Left renal pelvis (tissue), 4 donors: ENCODE results near the gene SPRR1A. TPM values are rescaled to one million over a fixed set of nuclear protein-coding genes. Genes with fewer than 3 reads are reported as not detected.

ENCODE experiments used
- DNase-seq, 4 donors: peaks; one replicate each; pipeline ENCODE4 v3.0.0-alpha.2; 2013; ENCODE audit warnings: low read depth in 4 of 4, low spot score in 3 of 4
- polyA plus RNA-seq, 4 donors: library from polyadenylated mRNA; unstranded; fragments of 120-200 nt; gene quantifications; one replicate each; pipeline ENCODE4 v1.2.1, GENCODE V29; 2013; ENCODE audit not compliant: insufficient read length in 4 of 4

Gene SPRR1A
- polyA plus RNA-seq, 4 donors: 0.73 TPM; not detected in 3

DNA sequence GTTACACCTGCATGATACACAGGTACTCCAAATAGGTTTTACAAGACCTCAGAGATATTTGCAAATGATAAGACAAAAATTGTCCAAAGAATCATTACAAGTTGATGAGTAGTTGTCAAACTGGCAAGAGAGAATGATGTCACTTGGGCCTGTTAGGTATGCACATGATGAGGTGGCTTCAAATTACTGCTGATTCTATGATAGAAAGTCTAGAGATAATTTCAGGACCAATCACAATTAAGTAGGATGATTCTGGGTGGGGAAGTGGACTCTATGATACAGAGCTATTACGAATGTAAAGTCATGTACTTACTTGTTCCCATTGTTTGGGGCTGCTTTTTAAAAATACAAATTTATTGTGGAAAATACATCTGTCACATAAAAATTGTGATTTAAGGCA, 41.9 kb downstream of the SPRR1A start:
- no peak for DNase-seq

DNA sequence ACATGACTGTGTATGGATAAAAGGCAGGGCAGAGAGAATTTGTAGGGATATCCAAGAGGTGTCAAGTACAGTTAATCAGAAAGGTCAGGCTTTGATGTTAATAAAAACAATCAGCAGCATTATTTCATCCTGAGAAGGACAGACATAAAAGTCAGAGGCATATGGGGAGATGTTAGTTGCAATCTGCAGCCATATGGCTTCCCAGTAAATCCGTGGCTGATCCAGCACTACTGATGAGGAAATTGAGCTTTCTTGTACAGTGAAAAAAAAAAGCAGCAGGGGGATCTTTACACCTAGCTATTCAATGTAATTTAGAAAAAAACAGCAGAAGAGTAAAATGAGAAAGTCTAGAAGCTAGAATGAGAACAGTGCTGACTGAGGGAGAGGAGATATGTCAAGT, 44.9 kb downstream of the SPRR1A start:
- no peak for DNase-seq

DNA sequence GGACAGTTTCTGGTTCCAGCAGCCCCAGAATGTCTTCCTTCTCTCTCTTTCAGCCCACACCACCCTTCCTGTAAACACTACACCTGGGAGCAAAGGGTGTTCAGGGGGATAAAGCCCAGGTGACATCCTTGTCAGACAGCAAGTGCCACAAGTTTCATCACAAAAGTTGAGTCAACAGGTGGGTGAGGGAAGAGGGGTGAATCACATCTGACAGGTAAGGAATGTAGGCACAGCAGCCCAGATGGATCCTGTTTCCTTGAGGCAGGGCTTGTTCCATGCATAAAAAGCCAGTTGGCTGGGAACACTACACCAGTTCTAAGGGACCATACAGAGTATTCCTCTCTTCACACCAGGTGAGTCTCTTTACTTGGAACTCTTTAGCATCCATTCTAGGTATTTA, 47.0 kb downstream of the SPRR1A start, which contains the start of gene SPRR1B:
Gene SPRR1B (plus strand): TSS at position 309 of the 400 bp plus-strand sequence. CDS start 1,143 bp downstream, outside the sequence.
- no peak for DNase-seq

DNA sequence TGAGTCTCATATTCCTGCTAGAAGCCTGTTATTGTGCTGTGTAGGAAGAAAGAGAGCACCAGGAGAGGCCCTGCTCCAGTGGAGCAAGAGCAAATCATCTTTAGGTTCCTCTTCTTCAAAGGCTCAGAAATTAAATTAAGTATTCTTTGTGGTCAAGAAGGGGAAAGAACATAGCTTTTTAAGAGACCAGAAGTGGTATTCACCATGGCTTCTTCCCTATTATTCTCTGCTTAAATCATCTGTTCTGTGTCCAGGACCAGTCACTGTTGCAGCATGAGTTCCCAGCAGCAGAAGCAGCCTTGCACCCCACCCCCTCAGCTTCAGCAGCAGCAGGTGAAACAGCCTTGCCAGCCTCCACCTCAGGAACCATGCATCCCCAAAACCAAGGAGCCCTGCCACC, 48.2 kb downstream of the SPRR1A start:
- no peak for DNase-seq

DNA sequence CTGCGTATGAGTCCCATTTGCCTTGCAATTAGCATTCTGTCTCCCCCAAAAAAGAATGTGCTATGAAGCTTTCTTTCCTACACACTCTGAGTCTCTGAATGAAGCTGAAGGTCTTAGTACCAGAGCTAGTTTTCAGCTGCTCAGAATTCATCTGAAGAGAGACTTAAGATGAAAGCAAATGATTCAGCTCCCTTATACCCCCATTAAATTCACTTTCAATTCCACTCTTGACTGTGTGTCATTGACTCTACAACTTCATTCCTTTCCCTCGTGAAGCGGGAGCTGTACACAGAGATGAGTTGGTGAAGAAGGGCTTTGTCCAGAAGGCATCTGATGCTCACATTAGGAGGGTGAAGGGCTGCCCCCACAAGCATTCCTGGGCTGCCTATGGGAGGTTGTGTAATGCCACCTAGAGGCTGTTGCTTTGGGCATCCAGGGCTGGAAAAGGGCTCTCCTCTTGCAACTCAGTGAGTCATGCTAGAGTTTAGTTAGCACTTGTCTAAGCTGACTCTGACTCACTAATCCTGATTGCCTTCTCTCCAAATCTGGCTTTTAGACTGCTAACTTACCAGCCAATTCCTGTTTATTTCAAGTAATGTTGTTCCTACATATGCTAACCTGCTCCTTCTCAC, 48.9 kb downstream of the SPRR1A start:
- peak in 2 of 4 donors; percentile 1 to 5 for DNase-seq

DNA sequence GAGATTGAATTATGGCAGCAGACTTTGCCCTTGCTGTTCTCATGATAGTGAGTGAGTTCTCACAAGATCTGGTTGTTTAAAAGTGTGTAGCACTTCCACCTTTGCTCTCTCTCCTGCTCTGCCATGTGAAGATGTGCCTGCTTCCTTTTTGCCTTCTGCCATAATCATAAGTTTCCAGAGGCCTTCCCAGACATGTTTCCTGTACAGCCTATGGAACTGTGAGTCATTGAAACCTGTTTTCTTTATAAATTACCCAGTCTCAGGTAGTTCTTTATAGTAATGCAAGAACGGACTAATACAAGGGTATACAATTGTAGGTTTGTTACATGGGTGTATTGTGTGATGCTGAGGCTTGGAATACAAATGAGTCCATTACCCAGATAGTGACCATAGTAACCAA, 51.3 kb downstream of the SPRR1A start:
- DNase-seq: no peak

Other genes starting within 250 kb of the SPRR1A start
- not detected for gene KPRP, start 226.1 kb upstream of the SPRR1A start, polyA plus RNA-seq
- not detected for gene LCE1F, start 208.9 kb upstream of the SPRR1A start, polyA plus RNA-seq
- gene LCE1E, start 197.8 kb upstream of the SPRR1A start, polyA plus RNA-seq: not detected
- not detected for gene LCE1D, start 187.4 kb upstream of the SPRR1A start, polyA plus RNA-seq
- not detected for gene LCE1C, start 177.4 kb upstream of the SPRR1A start, polyA plus RNA-seq
- not detected for gene LCE1B, start 172.1 kb upstream of the SPRR1A start, polyA plus RNA-seq
- not detected for gene LCE1A, start 156.6 kb upstream of the SPRR1A start, polyA plus RNA-seq
- not detected for gene LCE6A, start 141.2 kb upstream of the SPRR1A start, polyA plus RNA-seq
- not detected for gene LCE7A, start 124.1 kb upstream of the SPRR1A start, polyA plus RNA-seq
- not detected for gene SMCP, start 105.8 kb upstream of the SPRR1A start, polyA plus RNA-seq
- under 1 TPM in 3 of 4 donors, not detected in 1; 0.13 to 0.62 (median 0.37) TPM for gene IVL, start 75.5 kb upstream of the SPRR1A start, polyA plus RNA-seq
- not detected for gene SPRR5, start 36.9 kb upstream of the SPRR1A start, polyA plus RNA-seq
- not detected for gene SPRR4, start 13.4 kb upstream of the SPRR1A start, polyA plus RNA-seq
- 1 to 10 TPM in 1 of 4 donors, under 1 TPM in 2, not detected in 1; 0.32 to 1.2 (median 0.63) TPM for gene SPRR3, start 17.7 kb downstream of the SPRR1A start, polyA plus RNA-seq
- not detected for gene SPRR1B, start 47.1 kb downstream of the SPRR1A start, polyA plus RNA-seq
- under 1 TPM in 1 of 4 donors, not detected in 3; 0.63 TPM for gene SPRR2D, start 57.0 kb downstream of the SPRR1A start, polyA plus RNA-seq
- under 1 TPM in 1 of 4 donors, not detected in 3; 0.57 TPM for gene SPRR2A, start 73.4 kb downstream of the SPRR1A start, polyA plus RNA-seq
- 1 to 10 TPM in 1 of 4 donors, not detected in 3; 3.2 TPM for gene SPRR2B, start 87.5 kb downstream of the SPRR1A start, polyA plus RNA-seq
- gene SPRR2E, start 110.4 kb downstream of the SPRR1A start, polyA plus RNA-seq: under 1 TPM in 1 of 4 donors, not detected in 3; 0.29 TPM
- 10 to 100 TPM in 1 of 4 donors, under 1 TPM in 1, not detected in 2; 0.42 to 11.8 TPM for gene SPRR2F, start 129.4 kb downstream of the SPRR1A start, polyA plus RNA-seq
- not detected for gene SPRR2G, start 166.8 kb downstream of the SPRR1A start, polyA plus RNA-seq
- not detected for gene LELP1, start 219.3 kb downstream of the SPRR1A start, polyA plus RNA-seq
- gene PRR9, start 233.5 kb downstream of the SPRR1A start, polyA plus RNA-seq: not detected